ENCODE measurements around the gene DNAAF9. TPM values are rescaled to one million over a fixed set of nuclear protein-coding genes. Genes with fewer than 3 reads are reported as not detected.

Gene DNAAF9
- total RNA-seq, 2 donors from 2014 or later = 2.4 to 3.9 TPM

DNA sequence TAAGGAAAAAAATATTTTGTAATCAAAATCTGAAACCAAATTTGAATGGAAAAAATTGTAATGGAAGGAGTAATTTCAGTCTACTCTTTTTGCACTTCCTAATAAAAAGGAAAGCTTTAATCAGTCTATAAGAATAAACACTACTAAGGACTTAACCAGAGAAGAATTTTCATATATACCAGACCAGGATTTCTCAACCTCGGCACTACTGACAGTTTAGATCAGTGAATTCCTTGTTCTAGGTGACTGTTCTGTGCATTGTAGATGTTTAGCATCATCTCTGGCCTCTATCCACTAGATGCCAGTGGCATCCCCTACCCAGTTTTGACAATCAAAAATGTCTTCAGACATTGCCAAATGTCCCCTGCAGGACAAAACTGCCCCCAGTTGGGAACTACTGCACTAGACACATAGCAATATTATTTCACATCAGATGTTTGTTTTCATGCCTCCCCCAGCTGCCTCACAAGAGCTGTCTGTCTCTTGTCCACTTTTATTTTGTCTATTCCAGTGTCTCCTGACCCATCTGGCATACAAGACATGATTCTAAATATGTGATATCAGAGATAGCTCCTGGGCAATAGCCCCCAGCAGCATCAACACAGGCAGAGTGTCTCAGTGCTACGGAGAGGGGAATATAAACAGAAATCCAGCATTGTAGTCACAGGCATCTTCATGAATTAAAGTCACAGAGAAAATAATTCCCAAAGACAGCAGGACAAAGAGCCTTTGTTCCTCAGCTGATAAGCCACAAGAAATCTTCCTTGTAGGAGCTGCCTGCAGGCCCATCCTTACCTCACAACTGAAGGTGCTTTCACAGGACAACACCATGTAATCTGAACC, 27.0 kb downstream of the DNAAF9 start:
- no peak for DNase-seq (ENCODE audit: low spot score)
- no peaks in the 10 kb centered on the region for H3K9me3 Mint-ChIP-seq
- H3K27ac Mint-ChIP-seq = no peak overlapping the region
- H3K4me1 Mint-ChIP-seq (ENCODE audit: low read depth in 2 of 2) = peaks cover 9 to 19% of the 10 kb centered on the region in 2 donors
- no peak overlapping the region for H3K4me3 Mint-ChIP-seq
- ATAC-seq = no peak
- H3K36me3 Mint-ChIP-seq = peaks cover 7% of the 10 kb centered on the region
- peaks cover 0 to 4% of the 10 kb centered on the region in 2 donors for H3K27me3 Mint-ChIP-seq

DNA sequence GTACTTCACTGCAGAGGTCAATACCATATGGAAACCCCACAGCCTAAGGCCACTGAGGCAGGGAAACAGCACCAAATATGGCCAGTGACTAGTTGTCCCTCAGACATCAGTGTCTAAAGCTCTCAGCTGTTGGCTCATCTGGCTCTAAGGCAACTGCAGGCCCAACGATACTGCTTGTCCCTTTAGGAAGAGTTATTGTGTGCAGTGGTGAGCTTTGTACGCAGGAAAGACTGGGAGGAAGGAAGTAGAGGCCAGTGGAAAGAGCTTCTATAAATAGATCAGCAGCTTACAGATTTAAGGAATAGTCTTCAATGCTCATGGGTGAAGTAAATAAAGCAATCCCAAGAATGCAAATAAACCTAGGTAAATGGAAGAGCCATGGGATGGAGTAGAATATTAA, 29.3 kb downstream of the DNAAF9 start:
- H3K4me1 Mint-ChIP-seq (ENCODE audit: low read depth in 2 of 2) = no peaks in the 10 kb centered on the region
- H3K4me3 Mint-ChIP-seq = no peak overlapping the region
- H3K27me3 Mint-ChIP-seq = no peaks in the 10 kb centered on the region
- no peaks in the 10 kb centered on the region for H3K9me3 Mint-ChIP-seq
- ATAC-seq (no peak), DNase-seq (ENCODE audit: low spot score) (no peak)
- no peaks in the 10 kb centered on the region for H3K36me3 Mint-ChIP-seq
- H3K27ac Mint-ChIP-seq = no peak overlapping the region

DNA sequence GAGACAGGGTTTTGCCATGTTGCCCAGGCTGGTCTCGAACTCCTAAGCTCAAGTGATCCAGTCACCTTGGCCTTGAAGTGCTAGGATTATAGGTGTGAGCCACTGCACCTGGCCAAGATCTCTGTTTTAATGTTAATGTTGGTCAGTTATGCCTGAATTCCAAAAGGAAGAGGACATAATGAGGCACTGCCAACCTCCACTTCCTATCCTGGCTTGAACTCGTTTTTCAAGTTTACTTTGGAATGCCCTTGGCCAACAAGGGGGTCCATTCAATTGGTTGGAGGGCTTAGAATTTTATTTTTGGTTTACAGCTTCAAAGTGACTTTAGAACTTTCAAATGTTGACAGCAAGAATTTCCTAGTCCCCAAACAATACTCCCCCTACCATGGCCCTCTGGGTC, 29.8 kb downstream of the DNAAF9 start:
- Mint-ChIP-seq H3K27me3 (no peaks in the 10 kb centered on the region), H3K27ac (no peak overlapping the region), H3K36me3 (no peaks in the 10 kb centered on the region), H3K4me1 (ENCODE audit: low read depth in 2 of 2) (no peaks in the 10 kb centered on the region), H3K4me3 (no peak overlapping the region), H3K9me3 (no peaks in the 10 kb centered on the region)
- no peak for ATAC-seq
- no peak for DNase-seq (ENCODE audit: low spot score)

DNA sequence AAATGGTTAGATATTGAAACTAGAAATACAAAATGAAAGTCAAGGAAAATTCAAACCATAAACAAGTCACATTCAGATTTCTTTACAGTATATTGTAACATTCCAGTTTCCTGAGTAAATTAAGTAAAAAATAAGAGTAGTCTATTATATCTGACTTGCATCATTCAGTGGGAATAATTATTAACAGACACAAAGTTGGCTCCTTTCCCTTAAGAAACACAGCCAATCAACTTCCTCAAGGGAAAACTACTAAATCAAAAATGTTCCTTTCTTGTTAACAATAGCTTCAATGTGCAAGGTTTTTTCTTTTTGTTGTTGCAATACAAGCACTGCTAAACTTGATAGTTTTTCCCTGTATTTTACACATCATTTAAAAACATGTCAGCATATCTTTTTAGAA, 33.2 kb downstream of the DNAAF9 start:
- Mint-ChIP-seq H3K27ac (no peak overlapping the region), H3K4me1 (ENCODE audit: low read depth in 2 of 2) (no peaks in the 10 kb centered on the region), H3K27me3 (no peaks in the 10 kb centered on the region), H3K9me3 (no peaks in the 10 kb centered on the region), H3K36me3 (no peaks in the 10 kb centered on the region), H3K4me3 (no peak overlapping the region)
- DNase-seq (ENCODE audit: low spot score) = no peak
- no peak for ATAC-seq

DNA sequence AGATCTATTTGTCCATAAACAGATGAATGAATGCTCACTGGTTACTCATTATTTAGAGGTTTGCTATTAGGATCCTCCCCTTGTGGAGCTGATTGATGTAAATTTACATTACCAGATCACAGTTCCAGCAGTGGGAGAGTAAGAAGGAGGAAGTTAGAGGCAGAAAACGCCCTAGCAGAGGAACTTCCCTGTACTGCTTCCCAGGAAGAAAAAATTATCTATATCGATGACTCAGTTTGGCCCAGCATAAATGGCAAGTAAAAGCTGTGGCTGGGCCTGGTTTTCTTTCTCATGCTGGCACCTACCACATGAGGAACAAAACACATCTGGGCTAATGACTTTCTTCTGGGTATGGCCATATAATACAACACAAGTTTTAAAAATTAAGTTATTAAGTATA, 35.7 kb downstream of the DNAAF9 start:
- Mint-ChIP-seq H3K9me3 (no peaks in the 10 kb centered on the region), H3K4me1 (ENCODE audit: low read depth in 2 of 2) (no peaks in the 10 kb centered on the region), H3K4me3 (no peak overlapping the region), H3K27me3 (no peaks in the 10 kb centered on the region), H3K27ac (no peak overlapping the region), H3K36me3 (no peaks in the 10 kb centered on the region)
- no peak for DNase-seq (ENCODE audit: low spot score)
- ATAC-seq = no peak

DNA sequence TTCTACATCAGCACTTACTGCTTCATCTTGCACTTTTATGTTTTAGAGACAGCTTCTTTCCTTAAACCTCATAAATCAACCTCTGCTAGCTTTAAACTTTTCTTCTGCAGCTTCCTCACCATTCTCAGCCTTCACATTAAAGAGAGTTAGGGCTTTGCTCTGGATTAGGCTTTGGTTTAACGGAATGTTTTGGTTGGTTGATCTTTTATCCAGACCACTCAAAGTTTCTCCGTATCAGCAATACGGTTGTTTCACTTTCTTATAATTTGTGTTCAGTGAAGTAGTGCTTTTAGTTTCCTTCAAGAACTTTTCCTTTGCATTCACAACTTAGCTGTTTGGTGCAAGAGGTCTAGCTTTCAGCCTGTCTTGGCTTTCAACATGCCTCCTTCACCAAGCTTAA, 40.4 kb downstream of the DNAAF9 start:
- no peak overlapping the region for H3K27ac Mint-ChIP-seq
- H3K36me3 Mint-ChIP-seq = no peaks in the 10 kb centered on the region
- H3K27me3 Mint-ChIP-seq = no peaks in the 10 kb centered on the region
- H3K4me3 Mint-ChIP-seq = no peak overlapping the region
- H3K4me1 Mint-ChIP-seq (ENCODE audit: low read depth in 2 of 2) = no peaks in the 10 kb centered on the region
- ATAC-seq (no peak), DNase-seq (ENCODE audit: low spot score) (no peak)
- H3K9me3 Mint-ChIP-seq = no peaks in the 10 kb centered on the region

DNA sequence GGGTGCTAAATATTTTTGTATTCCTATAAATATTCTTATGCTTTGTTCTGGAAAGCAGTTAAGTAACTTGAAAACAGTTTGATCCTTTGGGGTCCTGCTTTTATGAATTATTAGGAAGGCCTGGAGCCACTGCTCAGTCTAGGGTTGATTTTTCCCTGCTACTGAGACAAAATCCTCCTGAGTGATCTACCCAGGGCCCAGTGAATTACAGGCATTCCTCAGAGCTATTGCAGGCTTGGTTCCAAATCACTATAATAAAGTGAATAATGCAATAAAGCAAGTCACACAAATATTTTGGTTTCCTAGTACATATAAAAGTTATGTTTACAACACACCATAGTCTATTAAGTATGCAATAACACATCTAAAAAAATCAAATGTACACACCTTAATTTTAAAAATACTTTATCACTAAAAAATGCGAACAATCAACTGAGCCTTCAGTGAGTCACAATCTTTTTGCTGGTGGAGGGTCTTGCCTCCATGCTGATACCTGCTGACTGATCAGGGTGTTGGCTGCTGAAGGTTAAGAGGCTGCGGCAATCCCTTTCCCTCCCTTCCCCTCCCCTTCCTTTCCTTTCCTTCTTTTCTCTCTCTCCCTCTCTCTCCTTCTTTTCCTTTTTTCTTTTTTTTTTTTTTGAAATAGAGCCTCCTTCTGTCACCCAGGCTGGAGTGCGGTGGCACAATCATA, 43.0 kb downstream of the DNAAF9 start:
- Mint-ChIP-seq H3K4me3 (no peak overlapping the region), H3K27me3 (no peaks in the 10 kb centered on the region), H3K4me1 (ENCODE audit: low read depth in 2 of 2) (no peaks in the 10 kb centered on the region), H3K36me3 (no peaks in the 10 kb centered on the region), H3K27ac (no peak overlapping the region), H3K9me3 (no peaks in the 10 kb centered on the region)
- DNase-seq (ENCODE audit: low spot score) = no peak
- ATAC-seq = no peak

DNA sequence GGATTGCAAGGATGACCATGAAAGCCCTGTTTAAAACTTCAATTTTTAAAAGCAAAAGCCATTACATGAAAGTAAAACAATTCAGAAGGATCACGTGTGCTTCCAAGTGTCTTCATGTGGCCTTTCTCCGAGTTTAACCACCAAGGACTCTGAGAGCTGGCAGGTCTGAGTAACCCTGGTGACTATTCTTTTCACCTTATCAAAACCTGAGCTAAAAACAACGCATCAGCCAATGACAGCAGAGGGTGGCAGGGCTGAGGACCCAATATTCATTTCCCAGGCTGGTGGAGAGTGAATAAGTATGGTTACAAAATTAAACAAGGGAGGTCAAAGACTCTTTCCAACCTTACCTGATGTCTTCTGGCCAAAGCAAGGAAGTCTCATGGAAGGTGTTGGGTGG, 46.7 kb downstream of the DNAAF9 start:
- no peak overlapping the region for H3K4me3 Mint-ChIP-seq
- DNase-seq (ENCODE audit: low spot score) = no peak
- H3K27me3 Mint-ChIP-seq = no peaks in the 10 kb centered on the region
- no peaks in the 10 kb centered on the region for H3K36me3 Mint-ChIP-seq
- H3K27ac Mint-ChIP-seq = no peak overlapping the region
- ATAC-seq = no peak
- no peaks in the 10 kb centered on the region for H3K4me1 Mint-ChIP-seq (ENCODE audit: low read depth in 2 of 2)
- H3K9me3 Mint-ChIP-seq = no peaks in the 10 kb centered on the region

DNA sequence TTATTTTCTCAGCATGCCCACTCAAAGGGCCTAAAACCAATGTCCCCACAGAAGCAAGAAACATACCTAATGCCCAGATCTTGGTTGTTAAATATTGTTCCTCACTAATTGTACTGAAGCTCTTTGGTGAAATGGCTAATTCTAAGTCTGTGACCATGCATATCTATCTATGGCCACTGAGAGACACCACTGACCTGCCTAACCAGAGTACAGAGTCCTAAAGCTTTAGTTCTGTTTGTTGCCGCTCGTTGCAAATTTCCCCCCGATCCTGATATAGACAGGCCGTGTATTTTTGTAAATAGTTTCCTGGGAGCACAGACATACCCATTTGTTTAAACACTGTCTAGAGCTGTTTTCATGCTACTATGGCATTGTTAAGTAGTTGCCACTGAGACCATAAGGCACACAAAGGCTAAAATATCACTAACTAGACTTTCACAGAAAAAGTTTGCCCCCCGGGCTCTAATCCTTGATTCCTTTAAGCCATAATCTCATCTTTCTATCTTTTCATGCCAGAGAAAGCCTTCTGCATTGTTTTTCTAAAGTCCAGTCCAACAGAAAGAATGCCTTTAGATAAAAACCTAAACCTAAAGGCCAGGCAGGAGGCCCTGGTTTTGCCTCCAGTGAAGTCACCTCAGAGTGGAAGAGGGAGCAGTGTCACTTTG, 48.7 kb downstream of the DNAAF9 start:
- Mint-ChIP-seq H3K9me3 (no peaks in the 10 kb centered on the region), H3K27me3 (no peaks in the 10 kb centered on the region), H3K4me1 (ENCODE audit: low read depth in 2 of 2) (no peaks in the 10 kb centered on the region), H3K4me3 (no peak overlapping the region), H3K27ac (no peak overlapping the region), H3K36me3 (no peaks in the 10 kb centered on the region)
- DNase-seq (ENCODE audit: low spot score) (no peak), ATAC-seq (no peak)

Other genes with a start within 250 kb of the DNAAF9 start
- 10 to 100 TPM; 27.1 to 27.8 TPM for gene FASTKD5, start 247.8 kb downstream of the DNAAF9 start, total RNA-seq
- gene UBOX5, start 247.8 kb downstream of the DNAAF9 start, total RNA-seq = 1 to 10 TPM; 7.6 to 9.3 TPM
- under 1 TPM; 0.56 to 0.62 TPM for gene LZTS3, start 234.1 kb downstream of the DNAAF9 start, total RNA-seq
- gene DDRGK1, start 203.0 kb downstream of the DNAAF9 start, total RNA-seq = 10 to 100 TPM; 78.5 to 87.1 TPM
- 10 to 100 TPM; 94.3 to 94.7 TPM for gene ITPA, start 198.2 kb downstream of the DNAAF9 start, total RNA-seq
- 1 to 10 TPM in 1 of 2 donors, under 1 TPM in 1; 0.36 to 1.9 TPM for gene SLC4A11, start 168.5 kb downstream of the DNAAF9 start, total RNA-seq
- 10 to 100 TPM; 15.7 to 16.5 TPM for gene ATRN, start 63.3 kb upstream of the DNAAF9 start, total RNA-seq